Neural progenitor cell (in vitro differentiated cells): ENCODE results near the gene DLG2.

ENCODE experiments used
- CTCF ChIP-seq: fragments of 200-600 bp; sonication (generic); IDR thresholded peaks from 2 replicates; pipeline ENCODE4 v1.5.1; 2017; ENCODE audit warnings: antibody characterized with exemption, mild to moderate bottlenecking
- EZH2 ChIP-seq: fragments of 200-600 bp; sonication (generic); IDR thresholded peaks from 2 replicates; pipeline ENCODE4 v1.6.1; 2017; ENCODE audit warnings: antibody characterized with exemption, mild to moderate bottlenecking, moderate library complexity
- EZH2phosphoT487 ChIP-seq: fragments of 200-600 bp; sonication (generic); IDR thresholded peaks from 2 replicates; pipeline ENCODE4 v1.6.1; 2017; ENCODE audit warnings: antibody characterized with exemption

GRCh38 chr11:85531191-85531897 is 95.8 kb downstream of the DLG2 start:
- TF ChIP-seq CTCF (no peak), EZH2phosphoT487 (no peak), EZH2 (no peak)
